AG04450 (cell line): ENCODE results near the gene ALOX15B. TPM values are rescaled to one million over a fixed set of nuclear protein-coding genes. Genes with fewer than 3 reads are reported as not detected.

ENCODE experiments used
- CTCF ChIA-PET: fragments of 300-600, 350-600 bp; formaldehyde crosslinking; extraction: SDS; loops from one replicate; lab custom pipeline; 2022; ENCODE audit warnings: antibody characterized with exemption, inconsistent platforms; lab: Charles Lee
- POLR2A ChIA-PET: fragments of 350-600 bp; formaldehyde crosslinking; extraction: SDS; loops from one replicate; lab custom pipeline; 2021; ENCODE audit warnings: antibody characterized with exemption, inconsistent platforms; lab: Yijun Ruan, JAX
- DNase-seq: peaks from one replicate; pipeline ENCODE4 v3.0.0-alpha.2; 2011; ENCODE audit warnings: low read depth, low spot score
- H3K27ac ChIP-seq: one replicate; pipeline ENCODE4 v1.5.1; 2012; ENCODE audit warnings: low read depth, low read length, control low read depth
- H3K27me3 ChIP-seq: one replicate; pipeline ENCODE4 v1.6.0; 2012; ENCODE audit warnings: low read length; ENCODE audit not compliant: control insufficient read depth, insufficient read depth
- H3K4me3 ChIP-seq: 2 replicates; pipeline ENCODE4 v1.5.1; 2011; ENCODE audit warnings: mild to moderate bottlenecking, low read depth, low read length, control low read depth
- H3K9me3 ChIP-seq: 2 replicates; pipeline ENCODE4 v1.5.1; 2012; ENCODE audit warnings: low read length; ENCODE audit not compliant: control insufficient read depth, insufficient read depth
- polyA plus RNA-seq: library from polyadenylated mRNA; depleted of rRNA; stranded (reverse); fragments of >200 nt; gene quantifications from 2 replicates; pipeline ENCODE4 v1.2.3, GENCODE V29; 2011
- TF ChIP-seq, protein P1 (sequence below): IDR thresholded peaks from 2 replicates; pipeline ENCODE4 v1.5.1; 2011; ENCODE audit warnings: low read depth, low read length, control low read depth, inconsistent platforms

ALOX15B gene
- polyA plus RNA-seq, 1 experiment: not detected

GRCh38 chr17:8063761-8064534 lies 25.1 kb downstream of the ALOX15B start:
- H3K27ac ChIP-seq: no peak overlapping the region
- ChIA-PET CTCF (interaction anchor here (0.7 kb wide), 1 partner anchor 283 kb away, joined by 3 read pairs; no protein-coding TSS in a partner anchor), POLR2A (no interaction called here)

GRCh38 chr17:8064561-8065019 lies 25.7 kb downstream of the ALOX15B start:
- Histone ChIP-seq H3K9me3 (no peaks in the 10 kb centered on the region; the same call in 1 of the 2 replicates), H3K27me3 (peaks cover 72% of the 10 kb centered on the region), H3K27ac (no peak overlapping the region), H3K4me3 (no peak overlapping the region)
- DNase-seq: no peak
- POLR2A ChIA-PET: no interaction called here
- TF ChIP-seq, protein P1, sequence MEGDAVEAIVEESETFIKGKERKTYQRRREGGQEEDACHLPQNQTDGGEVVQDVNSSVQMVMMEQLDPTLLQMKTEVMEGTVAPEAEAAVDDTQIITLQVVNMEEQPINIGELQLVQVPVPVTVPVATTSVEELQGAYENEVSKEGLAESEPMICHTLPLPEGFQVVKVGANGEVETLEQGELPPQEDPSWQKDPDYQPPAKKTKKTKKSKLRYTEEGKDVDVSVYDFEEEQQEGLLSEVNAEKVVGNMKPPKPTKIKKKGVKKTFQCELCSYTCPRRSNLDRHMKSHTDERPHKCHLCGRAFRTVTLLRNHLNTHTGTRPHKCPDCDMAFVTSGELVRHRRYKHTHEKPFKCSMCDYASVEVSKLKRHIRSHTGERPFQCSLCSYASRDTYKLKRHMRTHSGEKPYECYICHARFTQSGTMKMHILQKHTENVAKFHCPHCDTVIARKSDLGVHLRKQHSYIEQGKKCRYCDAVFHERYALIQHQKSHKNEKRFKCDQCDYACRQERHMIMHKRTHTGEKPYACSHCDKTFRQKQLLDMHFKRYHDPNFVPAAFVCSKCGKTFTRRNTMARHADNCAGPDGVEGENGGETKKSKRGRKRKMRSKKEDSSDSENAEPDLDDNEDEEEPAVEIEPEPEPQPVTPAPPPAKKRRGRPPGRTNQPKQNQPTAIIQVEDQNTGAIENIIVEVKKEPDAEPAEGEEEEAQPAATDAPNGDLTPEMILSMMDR: no peak
- CTCF ChIA-PET: interaction anchor here (0.7 kb wide), 1 partner anchor 283 kb away, joined by 3 read pairs; no protein-coding TSS in a partner anchor

More at GRCh38 chr17:8063761-8064534, 25.1 kb downstream of the ALOX15B start:
- Histone ChIP-seq H3K4me3 (no peak overlapping the region), H3K9me3 (no peaks in the 10 kb centered on the region; the same call in 1 of the 2 replicates), H3K27me3 (peaks cover 75% of the 10 kb centered on the region)
- TF ChIP-seq, protein P1: no peak
- no peak for DNase-seq

DNA sequence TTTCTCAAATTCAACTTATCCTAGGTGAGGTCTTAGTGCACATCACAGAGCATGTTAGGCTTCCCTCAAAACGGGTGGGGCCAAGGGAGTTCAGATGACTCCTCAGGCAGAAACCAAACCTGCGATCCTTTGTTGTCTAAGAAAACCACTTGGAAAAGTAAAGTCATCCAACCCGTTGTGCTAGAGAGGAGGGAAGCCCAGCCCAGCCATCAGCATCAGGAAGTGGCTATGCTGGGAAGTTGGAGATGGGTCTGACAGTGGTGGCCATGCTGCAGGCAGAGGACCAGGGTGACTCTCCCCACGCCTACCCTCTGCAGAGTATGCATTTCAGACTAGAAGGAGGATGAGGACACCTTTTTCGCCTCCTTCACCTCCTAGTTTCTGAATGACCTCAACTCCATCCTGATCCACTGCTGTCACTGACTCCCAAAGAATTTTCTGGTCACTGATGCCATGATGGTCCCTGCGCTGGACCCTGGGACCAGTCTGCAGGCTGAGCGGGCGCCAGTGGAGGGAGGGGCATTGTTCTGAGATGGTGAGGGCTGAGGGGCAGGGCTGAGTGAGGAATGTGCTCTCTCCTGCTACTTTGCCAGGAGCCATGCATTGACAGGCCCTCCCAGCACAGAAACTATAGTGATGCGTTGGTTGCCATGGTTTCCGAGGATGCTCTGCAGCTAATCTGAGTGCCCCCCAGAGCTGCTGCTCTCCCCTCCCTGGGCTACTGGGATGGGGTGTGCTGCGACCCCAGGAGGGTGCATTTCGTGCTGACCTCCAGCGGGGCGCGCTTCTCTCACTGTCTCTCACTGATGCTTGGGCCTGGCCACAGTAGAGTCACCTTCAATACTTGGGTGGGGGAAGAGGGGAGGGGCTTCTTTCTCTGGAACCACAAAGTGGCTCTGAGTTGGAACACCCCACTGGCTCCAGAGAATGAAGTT lies 28.2 kb downstream of the ALOX15B start:
- no peak overlapping the region for H3K27ac ChIP-seq
- CTCF ChIA-PET: no interaction called here
- DNase-seq: no peak
- POLR2A ChIA-PET: no interaction called here
- H3K27me3 ChIP-seq: peaks cover 68% of the 10 kb centered on the region
- H3K9me3 ChIP-seq: no peaks in the 10 kb centered on the region; the same call in 1 of the 2 replicates
- H3K4me3 ChIP-seq: no peak overlapping the region
- TF ChIP-seq, protein P1: no peak

DNA sequence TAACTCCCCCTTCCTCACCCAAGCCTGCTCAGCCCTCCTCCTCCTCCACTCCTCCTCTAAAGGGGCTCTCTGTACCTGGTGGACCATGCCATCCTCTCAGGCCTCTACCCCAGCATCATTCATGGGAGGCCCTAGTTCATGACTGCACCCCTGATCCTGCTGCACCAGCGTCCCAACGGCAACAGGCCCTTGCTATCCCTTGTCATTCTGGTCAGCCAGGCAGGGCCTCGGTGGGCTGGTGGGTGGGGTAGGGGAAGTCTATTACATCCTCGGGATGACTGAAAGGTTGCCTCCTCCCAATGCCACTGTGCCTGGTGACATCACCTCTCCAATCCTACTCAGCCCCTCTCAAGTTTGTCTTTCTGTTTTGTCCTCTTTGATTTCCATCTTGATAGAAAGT lies 28.9 kb downstream of the ALOX15B start:
- POLR2A ChIA-PET: no interaction called here
- H3K4me3 ChIP-seq: no peak overlapping the region
- peaks cover 1% of the 10 kb centered on the region; the same call in 1 of the 2 replicates for H3K9me3 ChIP-seq
- CTCF ChIA-PET: no interaction called here
- no peak for DNase-seq
- TF ChIP-seq, protein P1: no peak
- no peak overlapping the region for H3K27ac ChIP-seq
- peaks cover 68% of the 10 kb centered on the region for H3K27me3 ChIP-seq
